Stomach smooth muscle (tissue), 2 donors: ENCODE measurements around the gene STK24.

Source experiments
- H3K27ac ChIP-seq: one replicate; pipeline ENCODE4 v1.7.0; 2013; ENCODE audit warnings: mild to moderate bottlenecking, low read length, inconsistent platforms
- H3K27me3 ChIP-seq, 2 donors: one replicate each; pipeline ENCODE4 v1.7.0; 2013; ENCODE audit warnings: low read length in 2 of 2; ENCODE audit not compliant: insufficient read depth in 2 of 2, control insufficient read depth in 1 of 2
- H3K36me3 ChIP-seq, 2 donors: one replicate each; pipeline ENCODE4 v1.7.0; 2013; ENCODE audit warnings: low read length in 2 of 2; ENCODE audit not compliant: control insufficient read depth in 2 of 2, insufficient read depth in 2 of 2
- H3K4me1 ChIP-seq: one replicate; pipeline ENCODE4 v1.7.0; 2013; ENCODE audit warnings: low read length; ENCODE audit not compliant: control insufficient read depth, insufficient read depth
- H3K4me3 ChIP-seq, 2 donors: one replicate each; pipeline ENCODE4 v1.7.0; 2013; ENCODE audit warnings: low read length in 2 of 2
- H3K9ac ChIP-seq, 2 donors: one replicate each; pipeline ENCODE4 v1.7.0; 2013; ENCODE audit warnings: low read length in 2 of 2, mild to moderate bottlenecking in 1 of 2
- H3K9me3 ChIP-seq, 2 donors: one replicate each; pipeline ENCODE4 v1.7.0; 2013; ENCODE audit warnings: low read length in 2 of 2; ENCODE audit not compliant: control insufficient read depth in 2 of 2
- donor health status: healthy.
- donor health status: Pancreatic carcinoma.

The STK24 gene

GRCh38 chr13:98435376-98435775, 141.5 kb downstream of the STK24 start:
- Histone ChIP-seq H3K4me1 (no peaks in the 10 kb centered on the region), H3K27ac (no peak overlapping the region), H3K27me3 (no peaks in the 10 kb centered on the region), H3K9ac (no peak overlapping the region), H3K36me3 (peaks cover 6 to 27% of the 10 kb centered on the region in 2 donors), H3K9me3 (no peaks in the 10 kb centered on the region), H3K4me3 (no peak overlapping the region)

GRCh38 chr13:98434060-98434459, 142.8 kb downstream of the STK24 start:
- H3K4me3 ChIP-seq = no peak overlapping the region
- peaks cover 3 to 19% of the 10 kb centered on the region in 2 donors for H3K36me3 ChIP-seq
- H3K27me3 ChIP-seq = no peaks in the 10 kb centered on the region
- no peak overlapping the region for H3K9ac ChIP-seq
- H3K27ac ChIP-seq = no peak overlapping the region
- no peaks in the 10 kb centered on the region for H3K4me1 ChIP-seq
- H3K9me3 ChIP-seq = no peaks in the 10 kb centered on the region

DNA sequence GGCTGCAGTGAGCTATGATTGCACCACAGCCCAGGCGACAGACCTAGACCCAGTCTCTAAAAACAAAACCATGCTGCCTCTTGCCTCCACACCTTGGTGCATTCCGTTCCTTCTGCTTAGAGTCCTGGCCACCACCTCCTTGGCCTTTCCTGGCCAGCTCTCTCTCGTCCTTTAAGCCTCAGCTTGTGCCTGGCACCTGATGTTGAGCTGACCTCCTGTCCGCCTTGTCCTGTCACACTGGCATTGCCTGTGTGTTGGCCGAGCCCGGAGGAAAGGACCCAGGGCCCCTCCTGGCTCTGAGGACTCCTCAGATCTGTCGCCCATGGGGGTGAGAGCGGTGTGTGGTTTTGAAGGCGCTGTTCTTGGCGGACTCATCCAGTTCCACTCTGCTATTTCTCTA, 143.3 kb downstream of the STK24 start:
- H3K36me3 ChIP-seq = peaks cover 5 to 17% of the 10 kb centered on the region in 2 donors
- H3K9ac ChIP-seq = no peak overlapping the region
- H3K27ac ChIP-seq = no peak overlapping the region
- no peaks in the 10 kb centered on the region for H3K4me1 ChIP-seq
- H3K9me3 ChIP-seq = no peaks in the 10 kb centered on the region
- no peaks in the 10 kb centered on the region for H3K27me3 ChIP-seq
- H3K4me3 ChIP-seq = no peak overlapping the region

DNA sequence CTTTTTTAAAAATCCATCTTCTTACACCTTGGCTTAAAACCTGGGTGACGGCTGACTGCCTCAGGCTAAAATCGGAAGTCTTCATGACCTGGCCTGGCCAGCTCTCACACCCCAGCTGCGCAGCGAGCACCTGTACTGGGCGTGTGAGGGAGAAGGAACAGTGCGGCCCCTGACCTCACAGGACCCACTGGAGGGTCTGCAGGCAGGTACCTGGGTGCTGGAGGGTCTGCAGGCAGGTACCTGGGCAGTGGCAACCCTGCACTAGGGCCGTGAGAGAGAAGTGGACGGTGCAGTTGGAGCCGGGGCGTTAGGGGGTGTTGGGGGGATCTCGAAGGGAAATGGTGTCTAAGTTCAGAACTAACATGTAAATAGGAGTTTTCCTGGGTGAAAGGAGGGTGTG, 144.3 kb downstream of the STK24 start:
- Histone ChIP-seq H3K4me3 (no peak overlapping the region), H3K27me3 (no peaks in the 10 kb centered on the region)

DNA sequence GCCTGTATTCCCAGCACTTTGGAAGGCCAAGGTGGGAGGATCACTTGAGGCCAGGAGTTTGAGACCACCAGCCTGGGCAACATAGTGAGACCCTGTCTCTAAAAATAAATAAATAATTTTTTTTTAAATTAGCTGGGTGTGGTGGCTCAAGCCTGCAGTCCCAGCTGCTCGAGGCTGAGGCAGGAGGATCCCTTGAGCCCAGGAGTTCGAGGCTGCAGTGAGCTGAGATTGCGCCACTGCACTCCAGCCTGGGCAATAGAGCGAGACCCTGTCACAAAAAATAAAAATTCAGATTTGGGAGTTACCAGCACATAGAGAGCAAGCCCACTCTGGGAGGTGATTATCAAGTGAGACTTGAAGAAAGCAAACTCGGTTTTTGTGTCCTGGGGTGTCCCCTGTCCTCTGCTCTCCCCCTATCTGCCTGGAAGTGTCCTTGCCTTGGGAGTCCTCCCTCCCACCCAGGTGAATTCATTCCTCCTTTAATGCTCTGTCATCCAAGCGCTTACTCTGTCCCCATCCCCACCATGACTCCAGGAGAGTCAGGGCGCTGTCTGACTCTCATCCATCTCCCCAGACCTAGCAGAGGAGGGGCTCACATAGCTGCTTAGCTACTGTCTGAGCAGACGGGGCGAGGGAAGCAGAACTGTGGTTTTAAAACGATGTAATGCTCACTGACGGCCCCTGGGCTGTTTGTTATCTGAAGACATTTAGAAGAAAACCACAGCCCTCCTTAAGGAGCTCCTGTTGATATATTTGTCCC, 146.8 kb downstream of the STK24 start:
- Histone ChIP-seq H3K4me3 (no peak overlapping the region), H3K36me3 (peaks cover 11 to 19% of the 10 kb centered on the region in 2 donors), H3K9me3 (no peaks in the 10 kb centered on the region), H3K4me1 (no peaks in the 10 kb centered on the region), H3K9ac (no peak overlapping the region), H3K27me3 (no peaks in the 10 kb centered on the region), H3K27ac (no peak overlapping the region)

More for the DNA sequence above, 144.3 kb downstream of the STK24 start:
- no peaks in the 10 kb centered on the region for H3K4me1 ChIP-seq
- H3K36me3 ChIP-seq = peaks cover 11 to 18% of the 10 kb centered on the region in 2 donors
- H3K9ac ChIP-seq = no peak overlapping the region
- H3K9me3 ChIP-seq = no peaks in the 10 kb centered on the region
- H3K27ac ChIP-seq = no peak overlapping the region

DNA sequence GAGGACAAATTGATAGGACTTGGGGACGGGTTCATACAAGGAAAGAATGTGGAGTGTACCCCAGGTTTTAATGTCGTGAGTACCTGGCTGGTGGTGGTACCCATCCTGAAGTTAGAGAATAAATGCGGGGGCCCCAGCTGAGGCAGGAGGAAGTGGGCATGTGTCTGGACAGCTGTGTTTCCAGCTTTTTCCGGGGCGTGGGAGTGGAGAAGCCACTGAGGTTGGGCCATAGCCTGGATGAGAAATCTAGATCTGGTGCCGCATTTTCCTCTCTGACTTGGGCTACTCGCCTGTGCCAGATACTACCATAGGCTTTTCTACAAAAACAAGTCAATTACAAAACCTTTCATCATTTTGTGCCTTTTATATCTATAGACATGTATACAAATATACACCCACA, 147.4 kb downstream of the STK24 start:
- no peak overlapping the region for H3K27ac ChIP-seq
- H3K4me3 ChIP-seq = no peak overlapping the region
- H3K9me3 ChIP-seq = no peaks in the 10 kb centered on the region
- H3K36me3 ChIP-seq = peaks cover 11 to 19% of the 10 kb centered on the region in 2 donors
- H3K27me3 ChIP-seq = no peaks in the 10 kb centered on the region
- H3K9ac ChIP-seq = no peak overlapping the region
- H3K4me1 ChIP-seq = no peaks in the 10 kb centered on the region

DNA sequence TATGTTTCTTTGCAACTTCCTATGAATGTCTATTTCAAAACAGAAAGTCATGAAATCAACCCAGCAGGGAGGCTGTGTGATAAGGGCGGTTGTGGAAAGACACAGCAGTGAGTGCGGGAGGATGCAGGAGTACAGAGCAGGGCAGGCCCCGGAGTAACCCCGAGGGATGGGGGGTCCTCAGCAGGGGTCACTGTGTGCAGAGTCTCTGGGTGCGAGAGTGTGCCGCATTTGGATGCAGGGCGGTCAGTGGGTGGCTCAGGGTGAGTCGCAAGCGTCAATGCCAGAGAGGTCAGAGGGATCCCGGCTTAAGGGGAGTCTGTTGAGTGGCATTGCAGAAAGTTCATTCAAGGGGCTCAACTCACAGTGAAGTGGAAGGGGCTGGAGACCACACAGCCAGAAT, 147.8 kb downstream of the STK24 start:
- H3K9ac ChIP-seq = no peak overlapping the region
- peaks cover 11 to 22% of the 10 kb centered on the region in 2 donors for H3K36me3 ChIP-seq
- no peaks in the 10 kb centered on the region for H3K9me3 ChIP-seq
- H3K27ac ChIP-seq = no peak overlapping the region
- no peaks in the 10 kb centered on the region for H3K4me1 ChIP-seq
- no peak overlapping the region for H3K4me3 ChIP-seq
- no peaks in the 10 kb centered on the region for H3K27me3 ChIP-seq

DNA sequence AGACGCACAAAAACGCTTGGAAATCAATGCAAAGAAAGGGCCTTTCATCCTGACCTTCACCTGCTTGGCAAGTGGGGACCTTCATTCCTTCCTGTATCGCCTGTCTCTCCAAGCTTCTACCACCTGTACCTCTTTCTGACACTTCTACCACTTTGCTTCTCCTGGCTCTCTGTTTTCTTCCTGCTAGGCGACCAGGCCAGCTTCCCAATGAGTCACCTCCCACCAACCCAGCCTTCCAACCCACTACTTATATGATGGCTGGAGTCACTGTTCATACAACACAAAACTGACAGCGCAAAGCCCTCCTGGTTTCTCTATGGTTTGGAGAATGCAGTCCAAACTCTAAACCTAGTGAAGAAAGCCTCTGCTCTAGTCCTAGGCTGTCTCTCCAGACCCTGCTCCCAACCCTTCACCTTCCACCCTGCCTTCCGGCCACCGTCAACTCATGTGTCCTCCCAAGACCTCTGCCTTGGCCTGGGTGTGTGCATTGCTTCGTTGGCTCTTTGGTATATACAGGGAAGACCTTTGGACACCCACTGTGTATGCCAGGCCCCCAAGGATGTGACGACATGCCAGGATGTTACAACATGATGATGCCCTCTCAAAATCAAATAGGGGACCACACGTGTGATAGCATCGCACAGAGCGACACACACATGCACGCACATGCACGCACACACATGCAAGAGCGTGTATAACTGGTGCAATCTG, 148.5 kb downstream of the STK24 start:
- Histone ChIP-seq H3K27ac (no peak overlapping the region), H3K4me1 (no peaks in the 10 kb centered on the region), H3K36me3 (peaks cover 11 to 24% of the 10 kb centered on the region in 2 donors), H3K4me3 (no peak overlapping the region), H3K27me3 (no peaks in the 10 kb centered on the region), H3K9ac (no peak overlapping the region), H3K9me3 (no peaks in the 10 kb centered on the region)

DNA sequence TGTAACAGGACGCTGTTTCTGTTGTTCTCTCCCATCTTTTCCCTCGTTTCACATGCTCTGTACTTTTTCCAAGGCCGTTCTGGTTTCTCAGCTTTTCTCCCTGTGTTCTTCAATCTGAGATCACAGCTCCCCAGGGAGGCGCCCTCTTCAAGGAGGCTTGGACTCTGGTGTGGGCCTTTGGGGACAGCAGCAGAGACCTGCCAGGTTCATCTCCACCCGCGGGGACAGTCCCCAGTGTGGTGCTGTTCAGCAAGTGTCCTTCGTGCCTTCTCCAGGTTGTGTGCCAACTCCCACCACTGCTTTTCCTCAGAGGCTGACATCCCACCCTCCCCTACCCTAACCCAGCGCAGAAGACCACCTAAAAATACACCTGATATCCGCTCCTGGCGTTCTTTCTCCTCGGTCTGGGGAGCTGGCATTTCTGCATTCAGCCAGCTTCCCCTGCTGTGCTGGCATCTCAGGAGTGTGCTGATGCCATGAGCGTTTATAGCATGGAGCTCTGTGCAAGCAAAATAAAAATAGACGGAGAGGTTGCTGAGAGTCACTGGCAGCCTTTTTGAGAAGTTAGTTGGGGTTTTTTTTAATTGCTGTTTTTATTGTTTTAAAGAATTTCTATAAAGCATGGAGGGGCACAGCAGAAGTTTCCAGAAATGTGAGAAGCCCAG, 149.4 kb downstream of the STK24 start:
- Histone ChIP-seq H3K4me1 (no peaks in the 10 kb centered on the region), H3K27me3 (no peaks in the 10 kb centered on the region), H3K4me3 (no peak overlapping the region), H3K9ac (no peak overlapping the region), H3K36me3 (peaks cover 11 to 26% of the 10 kb centered on the region in 2 donors), H3K27ac (no peak overlapping the region), H3K9me3 (no peaks in the 10 kb centered on the region)

- H3K9me3 ChIP-seq = no peaks in the 10 kb centered on the region
- H3K36me3 ChIP-seq = peaks cover 4 to 25% of the 10 kb centered on the region in 2 donors
These were observed 153.5 kb downstream of the STK24 start for GRCh38 chr13:98423417-98423816.

More at GRCh38 chr13:98423417-98423816, 153.5 kb downstream of the STK24 start:
- no peak overlapping the region for H3K9ac ChIP-seq
- H3K4me1 ChIP-seq = no peaks in the 10 kb centered on the region
- H3K27me3 ChIP-seq = no peaks in the 10 kb centered on the region
- no peak overlapping the region for H3K4me3 ChIP-seq
- H3K27ac ChIP-seq = no peak overlapping the region
